CD4-positive, alpha-beta T cell treated with Interleukin-17A for 4 hours (primary cell): ENCODE results near the gene CBL.
A peak's percentile ranks its signal among the peaks of the same experiment; 100 is the strongest.

Experiments used
- DNase-seq: peaks from one replicate; pipeline ENCODE4 v3.0.0-alpha.2; 2020; ENCODE audit warnings: mixed read lengths

CBL gene

GRCh38 chr11:119277660-119278059 is 71.5 kb downstream of the CBL start:
- DNase-seq: no peak

GRCh38 chr11:119282495-119282894 is 76.4 kb downstream of the CBL start:
- DNase-seq: no peak

GRCh38 chr11:119284344-119285157 is 78.4 kb downstream of the CBL start:
- DNase-seq: peak; percentile 26

GRCh38 chr11:119285431-119285830 is 79.3 kb downstream of the CBL start:
- no peak for DNase-seq

GRCh38 chr11:119288219-119288618 is 82.1 kb downstream of the CBL start:
- no peak for DNase-seq

GRCh38 chr11:119290894-119291497 is 84.9 kb downstream of the CBL start:
- no peak for DNase-seq

- DNase-seq: no peak
Measured at GRCh38 chr11:119293461-119293860, 87.3 kb downstream of the CBL start.

GRCh38 chr11:119295178-119295577 is 89.0 kb downstream of the CBL start:
- no peak for DNase-seq

- DNase-seq: no peak
Measured at GRCh38 chr11:119297938-119298337, 91.8 kb downstream of the CBL start.

GRCh38 chr11:119298726-119299125 is 92.6 kb downstream of the CBL start:
- DNase-seq: no peak

GRCh38 chr11:119299416-119299815 is 93.3 kb downstream of the CBL start:
- DNase-seq: no peak

GRCh38 chr11:119300198-119300964 is 94.2 kb downstream of the CBL start:
- no peak for DNase-seq

GRCh38 chr11:119303227-119303718 is 97.1 kb downstream of the CBL start:
- DNase-seq: no peak

GRCh38 chr11:119305556-119306372 is 99.6 kb downstream of the CBL start:
- no peak for DNase-seq

- peak; percentile 62 for DNase-seq
Measured at GRCh38 chr11:119306373-119306890, 100.3 kb downstream of the CBL start.

- DNase-seq: no peak
Measured at GRCh38 chr11:119307219-119307618, 101.1 kb downstream of the CBL start.

GRCh38 chr11:119307974-119308373 is 101.8 kb downstream of the CBL start:
- DNase-seq: no peak

- DNase-seq: no peak
Measured at GRCh38 chr11:119309411-119309810, 103.3 kb downstream of the CBL start.

GRCh38 chr11:119309953-119310681 is 104.0 kb downstream of the CBL start:
- no peak for DNase-seq

GRCh38 chr11:119310682-119311052 is 104.5 kb downstream of the CBL start:
- no peak for DNase-seq

- DNase-seq: no peak
Measured at GRCh38 chr11:119314726-119315125, 108.6 kb downstream of the CBL start.
